GM13976 (cell line): Measurements from ENCODE around the gene ATXN1.

Experiments
- DNase-seq: peaks from one replicate; pipeline ENCODE4 v3.0.0; 2012; ENCODE audit warnings: low spot score
- CTCF ChIP-seq: IDR thresholded peaks from 2 replicates; pipeline ENCODE4 v1.5.1; 2012; ENCODE audit warnings: borderline replicate concordance, mild to moderate bottlenecking; ENCODE audit not compliant: insufficient read depth; ENCODE audit errors: extremely low read depth, missing control alignments, control extremely low read depth
- in situ Hi-C: fragments of 300-500 bp; cut with MboI; formaldehyde crosslinking; loops from one replicate; pipeline ENCODE4 v1.12.0; 2022; ENCODE audit warnings: low sequenced_read_pairs, mixed read lengths, inconsistent platforms; ENCODE audit not compliant: unreplicated experiment

The ATXN1 gene

DNA sequence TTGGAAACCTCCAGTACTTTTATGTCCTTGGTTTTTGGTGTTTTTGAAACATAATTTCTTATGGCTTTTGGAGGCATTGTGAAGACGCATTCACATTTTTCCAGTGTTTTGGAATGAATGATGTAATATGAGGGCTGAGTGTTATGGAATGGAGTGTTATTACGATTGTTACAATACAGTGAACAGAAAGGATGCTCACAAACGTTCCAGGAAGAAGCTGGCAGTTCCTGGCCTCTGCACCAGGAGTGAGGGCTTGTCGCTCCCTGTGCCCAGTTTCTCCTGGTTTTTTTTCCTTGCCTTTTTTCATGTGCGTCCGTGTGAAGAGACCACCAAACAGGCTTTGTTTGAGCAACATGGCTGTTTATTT lies 502.6 kb downstream of the ATXN1 start:
- in situ Hi-C loops, result no loop called here
- TF ChIP-seq CTCF, result no peak
- no peak for DNase-seq

- in situ Hi-C loops, result no loop called here
- TF ChIP-seq CTCF, result no peak
- no peak for DNase-seq
These were observed 503.1 kb downstream of the ATXN1 start for GRCh38 chr6:16257999-16258708.

- no peak for DNase-seq
- no peak for TF ChIP-seq CTCF
- in situ Hi-C loops, result no loop called here
These were observed 504.5 kb downstream of the ATXN1 start for GRCh38 chr6:16256781-16257180.

GRCh38 chr6:16254535-16254934 lies 506.7 kb downstream of the ATXN1 start:
- DNase-seq, result no peak
- TF ChIP-seq CTCF, result no peak
- in situ Hi-C loops, result no loop called here

GRCh38 chr6:16253399-16254144 lies 507.7 kb downstream of the ATXN1 start:
- no peak for DNase-seq
- TF ChIP-seq CTCF, result no peak
- in situ Hi-C loops, result no loop called here

DNA sequence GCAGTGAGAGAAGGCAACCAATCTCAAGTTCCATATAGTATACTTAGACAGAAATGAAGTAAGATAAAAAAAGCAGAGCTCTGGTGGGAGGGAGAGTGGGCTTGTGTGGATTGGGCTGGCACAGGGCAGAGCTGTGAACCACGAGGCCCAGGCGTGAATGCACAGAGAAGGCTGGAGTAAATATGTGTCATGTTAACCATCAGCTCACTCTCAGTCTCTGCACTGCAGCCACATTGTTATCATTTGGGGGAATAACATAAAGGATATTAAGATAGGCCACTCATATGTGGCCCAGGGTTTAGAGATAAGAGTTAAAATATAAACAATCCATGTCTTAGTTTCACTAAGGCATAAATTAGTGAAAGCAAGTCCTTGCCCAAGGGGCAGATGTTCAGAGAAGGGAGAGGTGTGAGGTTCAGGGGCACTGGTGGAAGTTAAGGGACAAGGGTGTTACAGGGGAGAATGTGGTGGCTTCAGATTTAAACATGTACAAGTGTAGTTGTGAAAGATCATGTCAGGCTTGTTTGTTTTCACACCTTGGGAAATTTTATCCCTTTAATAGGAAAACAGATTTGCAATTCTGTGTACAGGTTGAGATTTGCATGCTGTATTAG lies 508.5 kb downstream of the ATXN1 start:
- in situ Hi-C loops, result no loop called here
- DNase-seq, result no peak
- no peak for TF ChIP-seq CTCF
